AG09309 (cell line): ENCODE measurements around the gene LUC7L2.
"Not testable (repeated sequence)": the region's sequence is repeated elsewhere in the genome, so short reads cannot be mapped to it uniquely, and the experiment has no call there.

ENCODE experiments used
- DNase-seq: peaks from one replicate; pipeline ENCODE4 v3.0.0-alpha.2; 2010; ENCODE audit warnings: low read depth
- H3K4me3 ChIP-seq: 2 replicates; pipeline ENCODE4 v1.5.1; 2011; ENCODE audit warnings: mild to moderate bottlenecking, low read depth, low read length, moderate library complexity; ENCODE audit not compliant: control insufficient read depth
- CTCF ChIP-seq: IDR thresholded peaks from 2 replicates; pipeline ENCODE4 v1.5.1; 2011; ENCODE audit warnings: mild to moderate bottlenecking, low read depth, low read length, inconsistent platforms; ENCODE audit not compliant: insufficient read depth, control insufficient read depth; ENCODE audit errors: missing control alignments

Gene LUC7L2

DNA sequence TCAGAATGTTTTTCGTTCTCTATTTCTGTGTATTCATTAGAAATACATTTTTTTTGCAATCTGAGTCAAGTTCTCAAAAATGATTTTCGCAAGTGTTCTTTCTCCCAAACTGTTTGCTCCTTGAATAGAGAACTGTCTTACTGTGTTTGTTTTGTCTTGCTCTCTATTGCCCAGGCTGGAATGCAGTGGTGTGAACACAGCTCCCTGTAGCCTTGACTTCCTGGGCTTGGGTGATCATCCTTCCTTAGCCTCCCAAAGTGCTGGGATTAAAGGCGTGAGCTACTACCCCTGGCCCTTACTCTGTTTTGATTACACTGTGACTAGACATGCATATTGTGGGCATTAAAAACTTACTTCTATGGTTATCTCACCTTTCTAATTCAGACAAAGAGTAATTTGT, 56.7 kb downstream of the LUC7L2 start:
- no peak overlapping the region for H3K4me3 ChIP-seq
- no peak for DNase-seq
- no peak for TF ChIP-seq CTCF

- no peak for TF ChIP-seq CTCF
- DNase-seq = no peak
- H3K4me3 ChIP-seq = no peak overlapping the region
These were observed 57.8 kb downstream of the LUC7L2 start for GRCh38 chr7:139417478-139417877.

- TF ChIP-seq CTCF = no peak
- no peak for DNase-seq
- H3K4me3 ChIP-seq = no peak overlapping the region
These were observed 61.4 kb downstream of the LUC7L2 start for GRCh38 chr7:139421123-139421522.

- no peak for DNase-seq
- no peak for TF ChIP-seq CTCF
- H3K4me3 ChIP-seq = no peak overlapping the region
These were observed 62.4 kb downstream of the LUC7L2 start for GRCh38 chr7:139422126-139422525.

GRCh38 chr7:139423091-139423490, 63.4 kb downstream of the LUC7L2 start:
- H3K4me3 ChIP-seq = no peak overlapping the region
- no peak for TF ChIP-seq CTCF
- DNase-seq = no peak

- no peak for DNase-seq
- TF ChIP-seq CTCF = no peak
- H3K4me3 ChIP-seq = no peak overlapping the region
These were observed 64.3 kb downstream of the LUC7L2 start for GRCh38 chr7:139424004-139424403.

DNA sequence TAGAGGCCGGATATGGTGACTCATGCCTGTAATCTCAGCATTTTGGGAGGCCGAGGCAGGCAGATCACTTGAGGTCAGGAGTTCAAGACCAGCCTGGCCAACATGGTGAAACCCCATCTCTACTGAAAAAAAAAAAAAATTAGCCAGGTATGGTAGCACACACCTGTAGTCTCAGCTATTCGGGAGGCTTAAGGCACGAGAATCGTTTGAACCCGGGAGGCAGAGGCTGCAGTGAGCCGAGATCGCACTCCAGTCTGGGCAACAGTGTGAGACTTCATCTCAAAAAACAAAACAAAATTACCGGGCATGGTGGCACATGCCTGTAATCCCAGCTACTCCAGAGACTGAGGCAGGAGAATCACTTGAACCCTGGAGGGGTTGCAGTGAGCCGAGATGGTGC, 66.0 kb downstream of the LUC7L2 start:
- not testable (repeated sequence) for H3K4me3 ChIP-seq, DNase-seq
